Fibroblast of upper back skin (primary cell): ENCODE results near the gene RUVBL1.

Source experiments
- DNase-seq: peaks from one replicate; pipeline ENCODE4 v3.0.0-alpha.2; 2013

Gene RUVBL1

GRCh38 chr3:128064962-128065361, 58.6 kb downstream of the RUVBL1 start:
- no peak for DNase-seq

- no peak for DNase-seq
Measured at GRCh38 chr3:128063865-128064264, 59.7 kb downstream of the RUVBL1 start.

GRCh38 chr3:128062033-128062745, 61.4 kb downstream of the RUVBL1 start:
- DNase-seq, result no peak

- DNase-seq, result peak; percentile 95
Measured at GRCh38 chr3:128060473-128061381, 62.9 kb downstream of the RUVBL1 start.

GRCh38 chr3:128056258-128056657, 67.4 kb downstream of the RUVBL1 start:
- DNase-seq, result no peak

GRCh38 chr3:128054367-128054766, 69.2 kb downstream of the RUVBL1 start:
- DNase-seq, result peak; percentile 51

GRCh38 chr3:128053614-128054013, 70.0 kb downstream of the RUVBL1 start:
- DNase-seq, result no peak

- DNase-seq, result no peak
Measured at GRCh38 chr3:128052595-128053351, 70.8 kb downstream of the RUVBL1 start.

GRCh38 chr3:128051837-128052594, 71.6 kb downstream of the RUVBL1 start, which contains the start of gene SEC61A1:
Gene SEC61A1 (plus strand): TSS chr3:128052437. CDS start chr3:128052553, 116 bp downstream.
- peak; percentile 95 for DNase-seq

- peak; percentile 34 for DNase-seq
Measured at GRCh38 chr3:128051459-128051836, 72.2 kb downstream of the RUVBL1 start.

GRCh38 chr3:128050597-128050996, 73.0 kb downstream of the RUVBL1 start:
- DNase-seq, result no peak

GRCh38 chr3:128041344-128041743, 82.3 kb downstream of the RUVBL1 start:
- no peak for DNase-seq

GRCh38 chr3:128040660-128041059, 83.0 kb downstream of the RUVBL1 start:
- no peak for DNase-seq

GRCh38 chr3:128040041-128040440, 83.6 kb downstream of the RUVBL1 start:
- DNase-seq, result no peak

- DNase-seq, result no peak
Measured at GRCh38 chr3:128036119-128036518, 87.5 kb downstream of the RUVBL1 start.

GRCh38 chr3:128033102-128033501, 90.5 kb downstream of the RUVBL1 start:
- DNase-seq, result no peak
